GM23338 (cell line): ENCODE results near the gene NFIB.

Experiments
- CREB1 ChIP-seq: fragments of 250-450 bp; sonication (Bioruptor Pico); IDR thresholded peaks from 2 replicates; pipeline ENCODE4 v1.5.0; 2020; ENCODE audit warnings: low read depth, mild to moderate bottlenecking, moderate library complexity
- EZH2 ChIP-seq: fragments of 200-600 bp; sonication (generic); IDR thresholded peaks from one replicate; pipeline ENCODE4 v1.8.0; 2017; ENCODE audit warnings: antibody characterized with exemption, mild to moderate bottlenecking, low read depth; ENCODE audit not compliant: unreplicated experiment
- JUNB ChIP-seq: IDR thresholded peaks from one replicate; pipeline ENCODE4 v1.6.1; 2016; ENCODE audit warnings: antibody characterized with exemption; ENCODE audit not compliant: unreplicated experiment
- NANOG ChIP-seq: IDR thresholded peaks from 2 replicates; pipeline ENCODE4 v1.6.1; 2016; ENCODE audit warnings: antibody characterized with exemption, borderline replicate concordance
- POLR2AphosphoS5 ChIP-seq: IDR thresholded peaks from 2 replicates; pipeline ENCODE4 v1.6.1; 2016; ENCODE audit warnings: antibody characterized with exemption, low read depth
- ZNF331 ChIP-seq: fragments of 250-450 bp; sonication (Bioruptor Pico); IDR thresholded peaks from 2 replicates; pipeline ENCODE4 v1.5.0; 2020; ENCODE audit warnings: low read depth, mild to moderate bottlenecking, moderate library complexity
- TF ChIP-seq, protein P1 (sequence below), 2 experiments: fragments of 200-600 bp in 1 of 2; sonication (generic) in 1 of 2; conservative IDR thresholded peaks; 2 replicates each; pipeline versions ENCODE4 v1.5.1 to v1.6.1; 2016 to 2017; ENCODE audit warnings: antibody characterized with exemption in 2 of 2, low read depth in 2 of 2, mild to moderate bottlenecking in 2 of 2, moderate library complexity in 1 of 2
- TF ChIP-seq, protein P2 (sequence below): IDR thresholded peaks from one replicate; pipeline ENCODE4 v1.6.1; 2018; ENCODE audit warnings: antibody characterized with exemption; ENCODE audit not compliant: unreplicated experiment

DNA sequence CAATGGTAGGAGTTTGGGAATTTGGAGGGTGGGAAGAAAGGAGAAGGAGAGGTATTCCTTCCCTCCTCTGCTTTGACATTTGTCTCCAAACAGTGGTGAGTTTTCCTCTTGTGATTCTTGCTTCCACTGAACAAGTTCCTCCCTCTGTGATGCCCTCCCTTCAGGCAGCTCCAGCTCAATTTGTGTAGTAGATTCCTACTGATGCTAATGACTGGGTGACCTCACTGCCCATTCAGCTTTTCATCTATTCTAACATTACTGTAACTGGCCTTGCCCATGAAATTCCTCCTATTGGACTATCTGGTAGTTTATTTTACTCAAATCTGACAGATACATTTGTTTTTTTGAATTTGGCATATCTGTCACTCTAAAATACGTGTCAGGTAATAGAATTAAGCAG is 121.4 kb downstream of the NFIB start:
- TF ChIP-seq POLR2AphosphoS5 (no peak), EZH2 (no peak), CREB1 (CRISPR knock-in tag) (no peak), JUNB (no peak), NANOG (no peak), ZNF331 (CRISPR knock-in tag) (no peak)
- TF ChIP-seq, protein P1, sequence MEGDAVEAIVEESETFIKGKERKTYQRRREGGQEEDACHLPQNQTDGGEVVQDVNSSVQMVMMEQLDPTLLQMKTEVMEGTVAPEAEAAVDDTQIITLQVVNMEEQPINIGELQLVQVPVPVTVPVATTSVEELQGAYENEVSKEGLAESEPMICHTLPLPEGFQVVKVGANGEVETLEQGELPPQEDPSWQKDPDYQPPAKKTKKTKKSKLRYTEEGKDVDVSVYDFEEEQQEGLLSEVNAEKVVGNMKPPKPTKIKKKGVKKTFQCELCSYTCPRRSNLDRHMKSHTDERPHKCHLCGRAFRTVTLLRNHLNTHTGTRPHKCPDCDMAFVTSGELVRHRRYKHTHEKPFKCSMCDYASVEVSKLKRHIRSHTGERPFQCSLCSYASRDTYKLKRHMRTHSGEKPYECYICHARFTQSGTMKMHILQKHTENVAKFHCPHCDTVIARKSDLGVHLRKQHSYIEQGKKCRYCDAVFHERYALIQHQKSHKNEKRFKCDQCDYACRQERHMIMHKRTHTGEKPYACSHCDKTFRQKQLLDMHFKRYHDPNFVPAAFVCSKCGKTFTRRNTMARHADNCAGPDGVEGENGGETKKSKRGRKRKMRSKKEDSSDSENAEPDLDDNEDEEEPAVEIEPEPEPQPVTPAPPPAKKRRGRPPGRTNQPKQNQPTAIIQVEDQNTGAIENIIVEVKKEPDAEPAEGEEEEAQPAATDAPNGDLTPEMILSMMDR (conservative IDR thresholded peaks at IDR 0.05; ENCODE audit: low read depth in 2 of 2), result no peak
- TF ChIP-seq, protein P2, sequence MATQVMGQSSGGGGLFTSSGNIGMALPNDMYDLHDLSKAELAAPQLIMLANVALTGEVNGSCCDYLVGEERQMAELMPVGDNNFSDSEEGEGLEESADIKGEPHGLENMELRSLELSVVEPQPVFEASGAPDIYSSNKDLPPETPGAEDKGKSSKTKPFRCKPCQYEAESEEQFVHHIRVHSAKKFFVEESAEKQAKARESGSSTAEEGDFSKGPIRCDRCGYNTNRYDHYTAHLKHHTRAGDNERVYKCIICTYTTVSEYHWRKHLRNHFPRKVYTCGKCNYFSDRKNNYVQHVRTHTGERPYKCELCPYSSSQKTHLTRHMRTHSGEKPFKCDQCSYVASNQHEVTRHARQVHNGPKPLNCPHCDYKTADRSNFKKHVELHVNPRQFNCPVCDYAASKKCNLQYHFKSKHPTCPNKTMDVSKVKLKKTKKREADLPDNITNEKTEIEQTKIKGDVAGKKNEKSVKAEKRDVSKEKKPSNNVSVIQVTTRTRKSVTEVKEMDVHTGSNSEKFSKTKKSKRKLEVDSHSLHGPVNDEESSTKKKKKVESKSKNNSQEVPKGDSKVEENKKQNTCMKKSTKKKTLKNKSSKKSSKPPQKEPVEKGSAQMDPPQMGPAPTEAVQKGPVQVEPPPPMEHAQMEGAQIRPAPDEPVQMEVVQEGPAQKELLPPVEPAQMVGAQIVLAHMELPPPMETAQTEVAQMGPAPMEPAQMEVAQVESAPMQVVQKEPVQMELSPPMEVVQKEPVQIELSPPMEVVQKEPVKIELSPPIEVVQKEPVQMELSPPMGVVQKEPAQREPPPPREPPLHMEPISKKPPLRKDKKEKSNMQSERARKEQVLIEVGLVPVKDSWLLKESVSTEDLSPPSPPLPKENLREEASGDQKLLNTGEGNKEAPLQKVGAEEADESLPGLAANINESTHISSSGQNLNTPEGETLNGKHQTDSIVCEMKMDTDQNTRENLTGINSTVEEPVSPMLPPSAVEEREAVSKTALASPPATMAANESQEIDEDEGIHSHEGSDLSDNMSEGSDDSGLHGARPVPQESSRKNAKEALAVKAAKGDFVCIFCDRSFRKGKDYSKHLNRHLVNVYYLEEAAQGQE, result no peak
